GM21528 (cell line): ENCODE measurements around the gene PRKACA.
"Not testable (repeated sequence)": the region's sequence is repeated elsewhere in the genome, so short reads cannot be mapped to it uniquely, and the experiment has no call there.

Source experiments
- ATAC-seq: cut with Tn5 transposase; IDR thresholded peaks from one replicate; pipeline ENCODE4 v1.9.1; 2021; ENCODE audit warnings: mild to moderate bottlenecking, moderate library complexity; ENCODE audit not compliant: unreplicated experiment, low FRiP score

The PRKACA gene

DNA sequence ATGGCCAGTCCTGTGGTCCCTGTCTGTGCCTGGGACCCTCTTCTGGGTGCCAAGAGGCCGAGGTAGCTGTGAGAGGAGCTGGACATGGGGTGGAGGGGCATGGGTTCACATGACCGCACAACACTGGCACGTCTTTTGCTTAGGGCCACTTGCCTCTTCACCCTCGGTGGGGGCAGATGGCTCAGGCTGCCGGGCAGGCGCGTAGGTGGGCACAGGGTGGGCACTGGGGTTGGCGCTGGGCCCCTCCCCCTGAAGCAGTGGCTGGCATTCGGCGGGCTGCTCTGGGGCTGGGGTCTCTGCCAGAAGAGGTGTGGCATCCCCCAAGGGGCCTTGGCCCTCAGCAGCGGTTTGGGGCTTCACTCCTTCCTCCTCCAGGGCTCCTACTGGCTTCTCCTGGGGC lies 64.1 kb downstream of the PRKACA start:
- no peak for ATAC-seq

DNA sequence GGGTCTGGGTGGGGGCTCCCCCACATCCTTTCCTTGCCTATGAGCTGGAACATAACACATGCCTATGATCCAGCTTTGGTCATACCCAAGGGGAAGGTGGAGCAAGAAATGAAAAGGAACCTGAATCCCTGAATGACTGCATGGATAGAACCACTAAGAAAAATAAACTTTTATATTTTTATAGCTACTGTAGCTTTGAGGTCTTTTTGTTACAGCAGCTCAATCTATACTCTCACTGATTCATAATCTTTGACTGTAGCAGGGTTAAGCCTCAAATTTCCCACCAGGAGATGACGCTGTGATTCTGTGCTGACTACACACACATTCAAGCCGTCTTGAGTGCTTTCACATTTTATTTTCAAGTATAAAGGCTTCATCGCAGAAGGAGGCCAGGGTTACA lies 64.5 kb downstream of the PRKACA start:
- no peak for ATAC-seq

DNA sequence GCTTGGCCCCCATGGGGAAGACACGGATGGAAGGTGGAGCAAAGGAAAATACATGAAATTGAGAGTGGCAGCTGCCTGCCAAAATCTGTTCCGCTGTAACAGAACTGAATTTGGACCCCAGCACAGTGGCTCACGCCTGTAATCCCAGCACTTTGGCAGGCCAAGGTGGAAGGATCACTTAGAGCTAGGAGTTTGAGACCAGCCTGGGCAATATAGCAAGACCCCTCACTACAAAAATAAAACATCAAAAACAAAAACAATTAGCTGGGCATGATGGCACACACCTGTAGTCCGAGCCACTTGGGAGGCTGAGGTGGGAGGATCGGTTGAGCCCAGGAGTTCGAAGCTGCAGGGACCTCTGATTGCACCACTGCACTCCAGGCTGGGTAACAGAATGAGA lies 65.1 kb downstream of the PRKACA start:
- no peak for ATAC-seq

DNA sequence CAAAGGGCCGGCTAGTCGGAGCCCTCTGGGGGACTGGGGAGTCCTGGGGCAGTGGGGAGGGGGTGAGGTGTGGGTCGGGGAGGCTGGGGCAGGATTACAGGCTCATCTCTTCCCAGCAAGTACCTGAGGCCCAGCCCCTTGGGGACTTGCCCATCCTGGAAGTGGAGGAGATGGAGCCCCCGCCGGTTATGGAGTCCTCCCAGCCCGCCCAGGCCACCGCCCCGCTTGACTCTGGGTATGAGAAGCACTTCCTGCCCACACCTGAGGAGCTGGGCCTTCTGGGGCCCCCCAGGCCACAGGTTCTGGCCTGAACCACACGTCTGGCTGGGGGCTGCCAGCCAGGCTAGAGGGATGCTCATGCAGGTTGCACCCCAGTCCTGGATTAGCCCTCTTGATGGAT lies 65.6 kb downstream of the PRKACA start:
- ATAC-seq = no peak

DNA sequence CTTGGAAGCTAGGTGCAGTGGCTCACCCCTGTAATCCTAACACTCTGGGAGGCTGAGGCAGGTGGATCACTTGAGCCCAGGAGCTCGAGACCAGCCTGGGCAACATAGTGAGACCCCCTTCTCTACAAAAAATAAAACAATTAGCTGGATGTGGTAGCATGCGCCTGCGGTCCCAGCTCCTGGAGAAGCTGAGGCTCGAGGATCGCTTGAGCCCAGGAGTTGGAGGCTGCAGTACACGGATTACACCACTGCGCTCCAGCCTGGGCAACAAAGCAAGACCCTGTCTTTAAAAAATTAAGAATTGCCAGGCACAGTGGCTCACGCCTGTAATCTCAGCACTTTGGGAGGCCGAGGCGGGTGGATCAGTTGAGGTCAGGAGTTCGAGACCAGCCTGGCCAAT lies 66.6 kb downstream of the PRKACA start:
- ATAC-seq = not testable (repeated sequence)

DNA sequence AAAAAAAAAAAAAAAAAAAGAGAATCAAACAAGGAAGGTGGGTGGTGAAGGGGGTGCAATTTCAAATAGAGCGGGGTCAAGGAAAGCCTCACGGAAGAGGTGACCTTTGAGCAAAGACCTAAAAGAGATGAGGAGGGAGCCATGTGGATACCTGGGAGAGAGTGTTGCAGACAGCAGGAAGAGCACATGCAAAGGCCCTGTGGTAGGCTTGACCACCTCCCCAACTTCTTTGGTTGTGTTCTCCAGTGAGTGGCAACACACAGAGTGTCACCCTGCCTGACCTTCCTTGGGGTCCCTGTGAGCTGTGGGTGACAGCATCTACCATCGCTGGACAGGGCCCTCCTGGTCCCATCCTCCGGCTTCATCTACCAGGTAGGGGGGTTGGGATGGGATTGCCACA lies 67.0 kb downstream of the PRKACA start:
- no peak for ATAC-seq

DNA sequence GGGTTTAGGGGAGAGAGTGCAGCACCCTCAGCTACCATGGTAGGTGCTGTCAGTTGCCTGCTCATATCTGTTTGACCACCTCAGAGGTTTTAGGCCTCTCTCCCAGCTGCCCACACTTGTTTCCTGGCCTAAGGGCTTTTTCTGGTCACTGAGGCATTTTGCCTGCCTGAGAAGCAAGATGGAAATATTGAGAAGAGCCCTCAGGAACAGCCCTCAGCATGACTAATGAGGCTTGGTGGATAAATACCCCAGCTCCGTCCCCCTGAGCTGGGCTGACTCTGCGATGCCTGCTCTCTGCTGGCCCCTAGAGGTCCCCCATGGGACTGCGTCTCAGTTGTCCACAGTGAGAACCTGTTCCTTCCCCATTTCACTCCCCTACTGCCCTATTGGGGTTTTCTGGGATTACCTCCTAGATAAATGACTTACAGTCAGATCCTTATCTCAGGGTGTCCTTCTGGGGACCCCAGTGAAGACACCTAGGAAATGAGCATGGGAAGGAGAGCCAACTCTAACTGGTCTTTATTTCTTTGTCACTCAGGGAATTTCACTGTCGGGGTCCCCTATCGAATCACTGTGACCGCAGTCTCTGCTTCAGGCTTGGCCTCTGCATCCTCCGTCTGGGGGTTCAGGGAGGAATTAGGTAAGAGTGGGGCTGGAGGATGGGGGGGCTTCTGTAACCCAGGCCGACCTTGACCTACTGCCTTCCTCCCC lies 69.0 kb downstream of the PRKACA start:
- no peak for ATAC-seq

DNA sequence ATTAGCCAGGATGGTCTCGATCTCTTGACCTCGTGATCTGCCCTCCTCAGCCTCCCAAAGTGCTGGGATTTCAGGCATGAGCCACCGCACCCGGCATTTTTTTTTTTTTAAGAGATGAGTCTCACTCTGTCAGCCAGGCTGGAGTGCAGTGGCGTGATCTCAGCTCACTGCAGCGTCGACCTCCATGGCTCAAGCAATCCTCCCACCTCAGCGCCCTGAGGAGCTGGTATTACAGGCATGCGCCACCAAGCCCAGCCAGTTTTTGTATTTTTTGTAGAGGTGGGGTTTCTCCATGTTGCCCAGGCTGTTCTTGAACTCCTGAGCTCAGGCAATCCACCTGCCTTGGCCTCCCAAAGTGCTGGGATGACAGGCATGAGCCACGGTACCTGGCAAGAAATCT lies 69.7 kb downstream of the PRKACA start:
- not testable (repeated sequence) for ATAC-seq

DNA sequence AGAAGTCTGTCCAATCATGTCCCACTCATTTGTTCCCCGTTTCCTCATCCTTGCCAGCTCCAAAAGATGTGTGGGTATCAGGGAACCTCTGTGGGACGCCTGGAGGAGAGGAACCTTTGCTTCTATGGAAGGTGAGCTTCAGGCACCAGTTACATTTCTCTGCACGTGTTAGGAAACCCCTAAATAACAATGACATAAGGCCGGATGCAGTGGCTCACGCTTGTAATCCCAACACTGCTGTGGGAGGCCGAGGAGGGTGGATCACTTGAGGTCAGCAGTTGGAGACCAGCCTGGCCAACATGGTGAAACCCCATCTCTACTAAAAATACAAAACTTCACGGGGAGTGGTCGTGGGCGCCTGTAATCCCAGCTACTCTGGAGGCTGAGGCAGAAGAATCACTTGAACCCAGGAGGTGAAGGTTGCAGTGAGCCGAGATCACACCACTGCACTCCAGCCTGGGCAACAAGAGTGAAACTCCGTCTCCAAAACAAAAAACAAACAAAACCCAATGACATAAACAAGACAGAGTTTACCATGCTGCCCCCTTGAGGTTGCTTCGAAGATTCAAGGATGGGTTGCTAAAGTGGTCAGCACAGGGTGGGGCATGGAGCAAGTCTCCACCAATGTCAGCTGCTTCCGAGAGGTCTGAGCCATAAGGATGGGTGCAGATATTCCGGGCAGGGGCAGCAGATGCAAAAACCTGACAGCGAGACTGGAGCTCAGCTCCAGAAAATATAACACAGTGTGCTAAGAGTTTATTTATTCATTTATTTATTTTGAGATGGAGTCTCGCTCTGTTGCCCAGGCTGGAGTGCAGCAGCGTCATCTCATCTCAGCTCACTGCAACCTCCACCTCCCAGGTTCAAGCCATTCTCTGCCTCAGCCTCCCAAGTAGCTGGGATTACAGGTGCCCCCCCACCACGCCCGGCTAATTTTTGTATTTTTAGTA lies 74.6 kb downstream of the PRKACA start:
- ATAC-seq = not testable (repeated sequence)
